NCI-H1417 treated with DMSO at 0.1 percent for 48 hours (cell line): ENCODE results near the gene C6orf47.
A peak's percentile ranks its signal among the peaks of the same experiment; 100 is the strongest.

Experiments used
- DNase-seq: peaks from one replicate; lab custom pipeline; 2025; lab: John Stamatoyannopoulos, UW

C6orf47 gene

GRCh38 chr6:31661262-31662123 lies 915 bp upstream of the C6orf47 start:
- DNase-seq: no peak

GRCh38 chr6:31659649-31660380 lies 763 bp downstream of the C6orf47 start:
- no peak for DNase-seq

DNA sequence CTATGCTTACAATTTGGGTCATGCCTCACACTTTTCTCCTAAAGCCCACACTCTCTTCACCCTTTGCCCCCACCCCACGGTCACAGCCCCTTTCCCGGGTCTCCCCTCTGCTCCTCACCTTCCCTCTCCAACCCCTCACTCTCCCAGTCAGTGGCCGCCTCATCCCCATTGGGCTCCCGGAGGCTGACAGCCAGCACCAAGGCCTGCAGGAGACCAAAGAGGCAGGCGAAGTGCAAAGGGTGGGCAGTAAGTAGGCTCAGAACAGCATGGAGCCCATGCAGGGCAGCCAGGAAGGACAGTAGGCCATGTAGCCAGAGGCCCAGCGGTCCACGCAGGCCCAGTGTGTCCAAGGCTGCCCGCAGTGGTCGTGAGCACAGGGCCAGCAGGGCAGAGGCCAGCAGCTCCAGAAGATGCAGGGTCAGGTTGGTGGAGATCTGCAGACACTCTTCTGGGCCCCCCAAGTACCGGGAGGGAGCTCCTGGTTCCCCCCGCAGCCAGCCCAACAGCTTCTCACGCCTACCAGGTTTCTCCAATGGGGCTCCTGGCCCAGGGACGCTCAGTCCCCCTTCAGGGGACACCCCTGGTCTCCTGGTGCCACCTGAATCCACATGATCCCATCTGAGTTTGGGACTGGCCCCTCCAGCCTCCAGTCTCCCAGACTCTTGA lies 1.5 kb downstream of the C6orf47 start:
- DNase-seq: no peak

DNA sequence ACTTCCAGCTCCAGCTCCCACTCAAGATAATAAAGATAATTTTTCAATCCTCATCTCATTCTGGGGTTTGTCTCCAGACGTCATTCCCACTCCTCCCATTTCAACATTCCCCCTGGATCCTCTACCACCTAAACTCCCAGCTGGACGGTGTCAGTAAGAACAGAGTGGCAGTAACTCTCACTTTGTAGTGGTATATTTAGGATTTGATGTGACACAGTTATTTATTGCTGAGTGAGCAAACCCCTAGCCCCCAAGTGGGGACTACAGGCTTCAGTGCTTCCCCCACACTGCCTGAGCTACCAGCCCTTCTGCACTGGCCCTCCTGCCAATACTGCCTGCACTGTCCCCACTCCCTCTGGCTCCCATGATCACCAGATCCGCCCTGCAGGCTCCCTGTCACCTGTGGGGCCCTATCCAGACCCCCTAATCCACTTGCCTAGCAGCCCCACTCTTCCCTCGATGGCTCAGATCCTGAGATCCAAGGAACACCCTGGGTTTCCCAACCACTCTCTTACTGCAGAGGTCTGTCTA lies 2.4 kb downstream of the C6orf47 start:
- DNase-seq: no peak

- no peak for DNase-seq
Measured at GRCh38 chr6:31657406-31658157, 3.0 kb downstream of the C6orf47 start.

DNA sequence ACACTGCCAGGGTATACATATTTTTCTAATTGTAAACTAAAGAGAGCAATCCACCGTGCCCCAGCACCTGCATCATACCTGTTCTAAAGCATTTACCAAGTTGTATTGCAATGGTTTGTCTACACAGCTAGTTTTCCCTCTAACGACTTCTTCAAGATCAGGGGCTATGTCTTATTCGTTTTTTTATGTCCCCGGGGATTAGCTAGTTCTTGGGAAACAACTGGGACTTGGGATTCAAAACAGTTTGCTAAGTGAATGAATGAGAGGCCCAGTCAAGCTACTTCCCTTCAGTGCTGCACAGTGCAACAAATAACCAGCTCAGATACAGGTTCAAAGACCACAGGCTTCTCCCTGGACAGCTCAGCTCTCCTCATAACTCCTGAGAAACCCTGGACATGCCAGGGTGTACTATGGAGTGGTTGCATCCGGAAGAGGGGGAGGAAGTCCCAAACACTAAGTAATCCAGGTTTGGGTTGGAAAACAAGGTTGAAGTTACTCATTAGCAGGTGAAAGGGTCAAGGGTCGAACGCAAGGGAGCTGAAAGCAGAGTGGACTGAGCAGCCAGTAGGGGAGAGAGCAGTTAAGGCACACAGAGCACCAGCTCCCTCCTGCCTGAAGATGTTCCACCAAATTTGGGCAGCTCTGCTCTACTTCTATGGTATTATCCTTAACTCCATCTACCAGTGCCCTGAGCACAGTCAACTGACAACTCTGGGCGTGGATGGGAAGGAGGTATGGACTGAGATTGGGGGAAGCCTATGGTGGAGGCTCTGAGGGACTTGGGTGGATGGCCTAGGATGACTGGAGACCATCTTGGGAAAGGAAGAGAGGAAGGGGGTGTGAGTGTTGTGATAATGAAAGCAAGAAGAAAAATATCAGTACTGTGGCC lies 5.0 kb downstream of the C6orf47 start, which contains the start of gene APOM:
TSS of gene APOM (plus strand) at position 546 of the 889 bp plus-strand sequence. CDS start at position 619, 73 bp downstream.
- DNase-seq: no peak

GRCh38 chr6:31654574-31655348 lies 5.8 kb downstream of the C6orf47 start:
- DNase-seq: no peak

- no peak for DNase-seq
Measured at GRCh38 chr6:31652925-31653724, 7.5 kb downstream of the C6orf47 start.

DNA sequence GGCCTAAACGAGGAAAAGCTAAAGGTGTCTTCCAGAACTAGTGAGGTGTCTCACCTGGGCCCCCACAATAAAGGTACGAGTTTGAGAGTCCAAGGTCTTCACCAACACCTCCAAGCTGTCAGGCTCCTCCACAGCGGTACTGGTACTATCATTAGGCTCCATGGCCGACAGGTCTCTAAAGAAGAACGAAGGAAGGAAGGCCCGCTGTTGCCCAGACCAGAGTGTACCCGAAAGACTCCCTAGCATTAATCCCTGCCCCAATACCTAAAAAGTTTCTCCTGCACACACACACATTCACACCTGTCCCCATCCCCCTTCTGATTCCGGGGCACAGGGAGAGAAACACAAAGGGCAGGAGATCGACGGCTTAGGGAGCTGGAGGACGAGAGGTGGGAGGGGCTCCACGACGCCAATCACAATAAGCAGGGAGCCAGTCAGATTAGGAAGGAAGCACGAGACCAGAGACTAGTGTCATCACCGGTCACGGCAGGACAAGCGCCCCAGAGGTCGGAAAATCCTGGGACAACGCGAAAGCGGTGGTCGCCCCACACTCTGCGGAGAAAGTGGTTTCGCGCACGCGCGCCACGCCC lies 8.9 kb downstream of the C6orf47 start:
- peak; percentile 9 for DNase-seq

DNA sequence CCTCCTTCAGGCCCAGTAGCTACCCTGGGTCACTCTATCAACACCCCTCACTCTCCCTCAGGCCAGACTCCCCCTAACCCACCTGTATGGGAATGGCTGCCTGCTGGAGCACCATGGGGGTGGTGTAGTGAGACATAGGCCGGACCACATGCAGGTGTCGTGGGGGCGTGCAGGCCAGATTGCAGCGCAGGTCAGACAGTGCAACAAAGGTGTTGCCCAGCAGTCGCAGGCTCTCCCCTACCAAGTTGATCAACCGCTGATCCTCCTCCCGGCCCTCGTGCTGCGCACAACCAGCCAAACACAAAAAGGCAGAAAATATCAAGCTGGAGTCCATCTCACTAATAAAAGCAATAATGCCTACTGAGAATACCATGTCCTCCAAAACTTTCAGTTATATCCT lies 15.3 kb downstream of the C6orf47 start:
- DNase-seq: no peak

- no peak for DNase-seq
Measured at GRCh38 chr6:31643818-31644454, 16.6 kb downstream of the C6orf47 start.

GRCh38 chr6:31642798-31643570 lies 17.6 kb downstream of the C6orf47 start:
- no peak for DNase-seq

GRCh38 chr6:31641370-31641769 lies 19.2 kb downstream of the C6orf47 start:
- no peak for DNase-seq

DNA sequence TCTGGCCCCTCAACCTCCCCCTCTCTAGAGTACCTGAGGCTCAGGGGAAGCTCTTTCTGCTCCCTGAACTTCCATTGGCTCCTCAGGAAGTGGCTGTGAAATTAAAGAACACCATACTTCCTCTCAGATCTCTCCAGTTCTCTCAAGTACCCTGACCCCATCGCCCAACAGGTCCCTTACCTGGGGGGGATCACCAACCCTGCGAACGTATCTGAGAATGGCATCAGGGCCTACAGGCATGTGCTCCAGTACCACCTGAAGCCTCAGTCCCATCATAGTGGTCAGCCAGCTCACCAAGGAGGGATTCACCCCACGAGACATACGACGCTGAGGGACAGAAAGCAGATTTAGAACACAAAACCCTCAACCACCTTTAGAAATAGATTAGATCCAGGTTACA lies 20.0 kb downstream of the C6orf47 start:
- DNase-seq: no peak

- no peak for DNase-seq
Measured at GRCh38 chr6:31639449-31639861, 21.1 kb downstream of the C6orf47 start.

GRCh38 chr6:31639043-31639442 lies 21.5 kb downstream of the C6orf47 start:
- no peak for DNase-seq
